Nucleus accumbens (tissue), 56 donors: ENCODE data around the gene SH2D4B.
A peak's percentile ranks its signal among the peaks of the same experiment; 100 is the strongest.

Experiments used
- DNase-seq, 56 donors: peaks; one replicate each; lab custom pipeline; 2025; lab: John Stamatoyannopoulos, UW

SH2D4B gene

GRCh38 chr10:80582286-80582960, 44.7 kb downstream of the SH2D4B start:
- no peak for DNase-seq

GRCh38 chr10:80583685-80584084, 46.0 kb downstream of the SH2D4B start:
- DNase-seq = no peak

GRCh38 chr10:80585812-80586211, 48.1 kb downstream of the SH2D4B start:
- DNase-seq = no peak

GRCh38 chr10:80588546-80588945, 50.8 kb downstream of the SH2D4B start:
- no peak for DNase-seq

GRCh38 chr10:80589726-80590373, 52.1 kb downstream of the SH2D4B start:
- no peak for DNase-seq

GRCh38 chr10:80590585-80591125, 53.0 kb downstream of the SH2D4B start:
- DNase-seq = no peak

- no peak for DNase-seq
Measured at GRCh38 chr10:80596391-80597257, 58.9 kb downstream of the SH2D4B start.

- DNase-seq = no peak
Measured at GRCh38 chr10:80598084-80598798, 60.5 kb downstream of the SH2D4B start.

- no peak for DNase-seq
Measured at GRCh38 chr10:80598951-80599350, 61.2 kb downstream of the SH2D4B start.

GRCh38 chr10:80599424-80599847, 61.7 kb downstream of the SH2D4B start:
- peak in 11 of 56 donors; percentile 4 to 17 (median 10) for DNase-seq

- DNase-seq = no peak
Measured at GRCh38 chr10:80600256-80600655, 62.6 kb downstream of the SH2D4B start.

GRCh38 chr10:80602881-80603280, 65.2 kb downstream of the SH2D4B start:
- no peak for DNase-seq

GRCh38 chr10:80603516-80603915, 65.8 kb downstream of the SH2D4B start:
- no peak for DNase-seq

GRCh38 chr10:80608706-80609105, 71.0 kb downstream of the SH2D4B start:
- no peak for DNase-seq

- no peak for DNase-seq
Measured at GRCh38 chr10:80609331-80609730, 71.6 kb downstream of the SH2D4B start.

- DNase-seq = no peak
Measured at GRCh38 chr10:80611481-80612185, 73.9 kb downstream of the SH2D4B start.

- DNase-seq = no peak
Measured at GRCh38 chr10:80612261-80612660, 74.6 kb downstream of the SH2D4B start.

- DNase-seq = no peak
Measured at GRCh38 chr10:80613466-80614170, 75.9 kb downstream of the SH2D4B start.
